ENCODE results near the gene HRAS.

- no peak for TF ChIP-seq CTCF (IDR thresholded peaks at IDR 0.05)
- TF ChIP-seq POLR2A (IDR thresholded peaks at IDR 0.05): no peak
Observed at GRCh38 chr11:540583-541432, 5.4 kb upstream of the HRAS start.
